Hepatocyte (in vitro differentiated cells): ENCODE results near the gene UGT8.

Experiments used
- EZH2 ChIP-seq: fragments of 200-600 bp; sonication (generic); IDR thresholded peaks from 2 replicates; pipeline ENCODE4 v1.6.1; 2016; ENCODE audit warnings: antibody characterized with exemption, mild to moderate bottlenecking, borderline replicate concordance
- EZH2phosphoT487 ChIP-seq: fragments of 200-600 bp; sonication (generic); IDR thresholded peaks from one replicate; pipeline ENCODE4 v1.6.1; 2018; ENCODE audit warnings: antibody characterized with exemption, mild to moderate bottlenecking, low read depth, moderate library complexity; ENCODE audit not compliant: unreplicated experiment, severe bottlenecking
- TF ChIP-seq, protein P1 (sequence below): fragments of 200-600 bp; sonication (generic); IDR thresholded peaks from 2 replicates; pipeline ENCODE4 v1.5.1; 2016; ENCODE audit warnings: antibody characterized with exemption, mild to moderate bottlenecking; ENCODE audit not compliant: poor library complexity

DNA sequence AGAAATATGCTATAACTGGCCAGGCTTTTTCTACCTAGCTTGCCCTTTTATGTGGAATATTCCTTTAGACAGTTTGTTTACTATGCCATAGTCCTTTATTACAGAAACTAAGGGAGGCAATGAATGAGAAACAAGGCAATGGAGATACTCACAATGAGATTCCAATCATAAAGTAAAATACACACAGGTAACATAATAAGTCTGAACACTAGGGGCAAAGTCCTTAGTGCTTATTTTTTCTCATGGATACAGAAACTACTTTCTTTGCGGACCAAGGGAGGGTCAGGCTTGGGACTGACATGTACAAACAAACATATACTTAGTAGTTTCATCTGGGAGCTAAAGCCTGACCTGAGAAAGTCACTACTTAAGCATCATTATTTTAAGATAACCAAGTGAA, 16.0 kb upstream of the UGT8 start:
- TF ChIP-seq, protein P1, sequence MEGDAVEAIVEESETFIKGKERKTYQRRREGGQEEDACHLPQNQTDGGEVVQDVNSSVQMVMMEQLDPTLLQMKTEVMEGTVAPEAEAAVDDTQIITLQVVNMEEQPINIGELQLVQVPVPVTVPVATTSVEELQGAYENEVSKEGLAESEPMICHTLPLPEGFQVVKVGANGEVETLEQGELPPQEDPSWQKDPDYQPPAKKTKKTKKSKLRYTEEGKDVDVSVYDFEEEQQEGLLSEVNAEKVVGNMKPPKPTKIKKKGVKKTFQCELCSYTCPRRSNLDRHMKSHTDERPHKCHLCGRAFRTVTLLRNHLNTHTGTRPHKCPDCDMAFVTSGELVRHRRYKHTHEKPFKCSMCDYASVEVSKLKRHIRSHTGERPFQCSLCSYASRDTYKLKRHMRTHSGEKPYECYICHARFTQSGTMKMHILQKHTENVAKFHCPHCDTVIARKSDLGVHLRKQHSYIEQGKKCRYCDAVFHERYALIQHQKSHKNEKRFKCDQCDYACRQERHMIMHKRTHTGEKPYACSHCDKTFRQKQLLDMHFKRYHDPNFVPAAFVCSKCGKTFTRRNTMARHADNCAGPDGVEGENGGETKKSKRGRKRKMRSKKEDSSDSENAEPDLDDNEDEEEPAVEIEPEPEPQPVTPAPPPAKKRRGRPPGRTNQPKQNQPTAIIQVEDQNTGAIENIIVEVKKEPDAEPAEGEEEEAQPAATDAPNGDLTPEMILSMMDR, result no peak
- TF ChIP-seq EZH2 (no peak), EZH2phosphoT487 (no peak)
